IMR-90 (cell line): Measurements from ENCODE around the gene TMEM209.

Source experiments
- CEBPB ChIP-seq: IDR thresholded peaks from 2 replicates; pipeline ENCODE4 v1.6.1; 2012; ENCODE audit warnings: low read depth, low read length, improper control_type of control experiment
- FOS ChIP-seq: fragments of 150-350 bp; IDR thresholded peaks from 2 replicates; pipeline ENCODE4 v1.6.1; 2016; ENCODE audit warnings: low read depth, low read length
- MAFK ChIP-seq: IDR thresholded peaks from 2 replicates; pipeline ENCODE4 v1.6.1; 2012; ENCODE audit warnings: low read depth, low read length, improper control_type of control experiment
- MAZ ChIP-seq: IDR thresholded peaks from 2 replicates; pipeline ENCODE4 v1.6.1; 2012; ENCODE audit warnings: low read depth, mild to moderate bottlenecking, low read length, improper control_type of control experiment, moderate library complexity, borderline replicate concordance
- MXI1 ChIP-seq: IDR thresholded peaks from 2 replicates; pipeline ENCODE4 v1.6.1; 2012; ENCODE audit warnings: low read depth, mild to moderate bottlenecking, low read length, moderate library complexity, borderline replicate concordance
- NFE2L2 ChIP-seq: fragments of 150-350 bp; IDR thresholded peaks from 2 replicates; pipeline ENCODE4 v1.6.1; 2016; ENCODE audit warnings: low read depth, mild to moderate bottlenecking, low read length
- POLR2A ChIP-seq: IDR thresholded peaks from 2 replicates; pipeline ENCODE4 v1.6.1; 2012; ENCODE audit warnings: mild to moderate bottlenecking, low read depth, low read length
- RAD21 ChIP-seq: IDR thresholded peaks from 2 replicates; pipeline ENCODE4 v1.6.1; 2012; ENCODE audit warnings: low read length, improper control_type of control experiment
- RCOR1 ChIP-seq: IDR thresholded peaks from 2 replicates; pipeline ENCODE4 v1.6.1; 2012; ENCODE audit warnings: mild to moderate bottlenecking, low read length, improper control_type of control experiment; ENCODE audit not compliant: insufficient replicate concordance
- RFX5 ChIP-seq: IDR thresholded peaks from 2 replicates; pipeline ENCODE4 v1.8.0; 2012; ENCODE audit warnings: low read depth, mild to moderate bottlenecking, low read length, moderate library complexity
- TF ChIP-seq, protein P1 (sequence below): fragments of 150-350 bp; IDR thresholded peaks from 2 replicates; pipeline ENCODE4 v1.6.1; 2017; ENCODE audit warnings: mild to moderate bottlenecking, antibody characterized with exemption, low read length, low read depth
- TF ChIP-seq, protein P2 (sequence below): conservative IDR thresholded peaks from 2 replicates; pipeline ENCODE4 v1.5.1; 2012; ENCODE audit warnings: mild to moderate bottlenecking, low read depth, low read length, improper control_type of control experiment

DNA sequence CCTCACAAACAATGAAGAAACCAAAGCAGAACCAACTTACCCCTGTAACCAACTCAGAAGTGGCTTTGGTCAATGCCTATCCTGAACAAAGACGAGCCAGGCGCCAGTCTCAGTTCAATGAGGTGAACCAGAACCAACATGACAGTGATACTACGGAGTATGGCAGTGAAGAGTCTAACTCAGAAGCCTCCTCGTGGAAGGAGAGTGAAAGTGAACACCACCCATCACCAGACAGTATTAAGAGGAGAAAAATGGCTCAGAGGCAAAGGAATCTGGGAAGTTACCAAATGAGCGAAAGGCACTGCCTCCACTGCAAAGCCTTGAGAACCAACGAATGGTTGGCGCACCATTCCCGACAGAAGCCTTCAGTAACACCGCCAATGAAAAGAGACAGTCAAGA is 10.8 kb upstream of the TMEM209 start:
- TF ChIP-seq, protein P1, sequence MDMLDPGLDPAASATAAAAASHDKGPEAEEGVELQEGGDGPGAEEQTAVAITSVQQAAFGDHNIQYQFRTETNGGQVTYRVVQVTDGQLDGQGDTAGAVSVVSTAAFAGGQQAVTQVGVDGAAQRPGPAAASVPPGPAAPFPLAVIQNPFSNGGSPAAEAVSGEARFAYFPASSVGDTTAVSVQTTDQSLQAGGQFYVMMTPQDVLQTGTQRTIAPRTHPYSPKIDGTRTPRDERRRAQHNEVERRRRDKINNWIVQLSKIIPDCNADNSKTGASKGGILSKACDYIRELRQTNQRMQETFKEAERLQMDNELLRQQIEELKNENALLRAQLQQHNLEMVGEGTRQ: no peak
- TF ChIP-seq, protein P2, sequence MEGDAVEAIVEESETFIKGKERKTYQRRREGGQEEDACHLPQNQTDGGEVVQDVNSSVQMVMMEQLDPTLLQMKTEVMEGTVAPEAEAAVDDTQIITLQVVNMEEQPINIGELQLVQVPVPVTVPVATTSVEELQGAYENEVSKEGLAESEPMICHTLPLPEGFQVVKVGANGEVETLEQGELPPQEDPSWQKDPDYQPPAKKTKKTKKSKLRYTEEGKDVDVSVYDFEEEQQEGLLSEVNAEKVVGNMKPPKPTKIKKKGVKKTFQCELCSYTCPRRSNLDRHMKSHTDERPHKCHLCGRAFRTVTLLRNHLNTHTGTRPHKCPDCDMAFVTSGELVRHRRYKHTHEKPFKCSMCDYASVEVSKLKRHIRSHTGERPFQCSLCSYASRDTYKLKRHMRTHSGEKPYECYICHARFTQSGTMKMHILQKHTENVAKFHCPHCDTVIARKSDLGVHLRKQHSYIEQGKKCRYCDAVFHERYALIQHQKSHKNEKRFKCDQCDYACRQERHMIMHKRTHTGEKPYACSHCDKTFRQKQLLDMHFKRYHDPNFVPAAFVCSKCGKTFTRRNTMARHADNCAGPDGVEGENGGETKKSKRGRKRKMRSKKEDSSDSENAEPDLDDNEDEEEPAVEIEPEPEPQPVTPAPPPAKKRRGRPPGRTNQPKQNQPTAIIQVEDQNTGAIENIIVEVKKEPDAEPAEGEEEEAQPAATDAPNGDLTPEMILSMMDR: no peak
- TF ChIP-seq MAFK: no peak
- TF ChIP-seq RAD21: no peak
- TF ChIP-seq MXI1: no peak
- TF ChIP-seq MAZ: no peak
- no peak for TF ChIP-seq FOS
- TF ChIP-seq CEBPB: no peak
- TF ChIP-seq RCOR1: no peak
- TF ChIP-seq RFX5: no peak
- TF ChIP-seq NFE2L2: no peak
- TF ChIP-seq POLR2A: no peak
